Tibial nerve (tissue), 4 donors: ENCODE results near the gene OR9Q2. TPM values are rescaled to one million over a fixed set of nuclear protein-coding genes. Genes with fewer than 3 reads are reported as not detected.

Experiments used
- DNase-seq, 2 donors: peaks; one replicate each; pipeline ENCODE4 v3.0.0-alpha.2; 2019; ENCODE audit warnings: low spot score in 2 of 2
- H3K27ac ChIP-seq, 4 donors: fragments of 200-600 bp; sonication (generic) in 3 of 4; one replicate each; pipeline ENCODE4 v1.5.1; 2017 to 2019; ENCODE audit warnings: mild to moderate bottlenecking in 1 of 4
- H3K27me3 ChIP-seq, 2 donors: fragments of 200-600 bp; sonication (generic) in 1 of 2; one replicate each; pipeline versions ENCODE4 v1.5.1 to v1.6.0; 2017 to 2019
- H3K36me3 ChIP-seq, 3 donors: fragments of 200-600 bp; sonication (generic); one replicate each; pipeline ENCODE4 v1.5.1; 2018 to 2019
- H3K4me1 ChIP-seq, 4 donors: fragments of 200-600 bp; sonication (generic) in 3 of 4; one replicate each; pipeline ENCODE4 v1.5.1; 2017 to 2019
- H3K4me3 ChIP-seq, 4 donors: fragments of 200-600 bp; sonication (generic) in 3 of 4; one replicate each; pipeline ENCODE4 v1.5.1; 2017 to 2019; ENCODE audit warnings: mild to moderate bottlenecking in 1 of 4, moderate library complexity in 1 of 4
- H3K9me3 ChIP-seq, 4 donors: fragments of 200-600 bp; sonication (generic) in 3 of 4; one replicate each; pipeline ENCODE4 v1.5.1; 2017 to 2019
- CTCF ChIP-seq, 5 experiments: fragments of 200-600 bp in 3 of 5; fragments of 450-650 bp in 2 of 5; sonication (generic) in 3 of 5; IDR thresholded peaks; one replicate each; pipeline ENCODE4 v1.5.1; 2016 to 2019; ENCODE audit warnings: antibody characterized with exemption in 5 of 5, mild to moderate bottlenecking in 3 of 5, moderate library complexity in 2 of 5
- EP300 ChIP-seq, 2 donors: sonication (generic); formaldehyde crosslinking; IDR thresholded peaks; one replicate each; pipeline ENCODE4 v1.6.1; 2017; ENCODE audit warnings: antibody characterized with exemption in 2 of 2, mild to moderate bottlenecking in 1 of 2
- POLR2A ChIP-seq, 2 donors: fragments of 450-650 bp; IDR thresholded peaks; one replicate each; pipeline ENCODE4 v1.6.1; 2017; ENCODE audit warnings: antibody characterized with exemption in 2 of 2, mild to moderate bottlenecking in 2 of 2, moderate library complexity in 2 of 2
- WGBS, 2 donors: methylation state at CpG; one replicate each; pipeline ENCODE4 v1.1.5; 2018; 5-methylcytosine and 5-hydroxymethylcytosine counted together
- total RNA-seq, 4 donors: library from RNA; depleted of rRNA; stranded (reverse); fragments of >200 nt; gene quantifications; one replicate each; pipeline ENCODE4 v1.1.0, GENCODE V29; 2016

OR9Q2 gene
- total RNA-seq, 4 donors from 2014 or later: not detected

GRCh38 chr11:58216476-58216875, 27.6 kb downstream of the OR9Q2 start:
- no peak overlapping the region for H3K4me3 ChIP-seq
- no peak overlapping the region for H3K27ac ChIP-seq
- no peaks in the 10 kb centered on the region for H3K9me3 ChIP-seq
- no peaks in the 10 kb centered on the region for H3K4me1 ChIP-seq
- no peak for TF ChIP-seq POLR2A (IDR thresholded peaks at IDR 0.05)
- TF ChIP-seq CTCF (IDR thresholded peaks at IDR 0.05): no peak
- no peak for TF ChIP-seq EP300 (IDR thresholded peaks at IDR 0.05)
- H3K27me3 ChIP-seq: no peaks in the 10 kb centered on the region
- DNase-seq: no peak
- no peaks in the 10 kb centered on the region for H3K36me3 ChIP-seq

- no peak overlapping the region for H3K4me3 ChIP-seq
- WGBS, 2 donors: 62 to 74% methylated on average over 7 of the region's 7 CpGs
- no peak overlapping the region for H3K27ac ChIP-seq
- TF ChIP-seq EP300 (IDR thresholded peaks at IDR 0.05): no peak
- no peak for TF ChIP-seq CTCF (IDR thresholded peaks at IDR 0.05)
- TF ChIP-seq POLR2A (IDR thresholded peaks at IDR 0.05): no peak
- no peaks in the 10 kb centered on the region for H3K9me3 ChIP-seq
- no peak for DNase-seq
- H3K4me1 ChIP-seq: no peaks in the 10 kb centered on the region
- H3K36me3 ChIP-seq: no peaks in the 10 kb centered on the region
- H3K27me3 ChIP-seq: no peaks in the 10 kb centered on the region
Measured at GRCh38 chr11:58222721-58223120, 33.9 kb downstream of the OR9Q2 start.

- H3K4me3 ChIP-seq: no peak overlapping the region
- H3K27ac ChIP-seq: no peak overlapping the region
- WGBS, 2 donors: 93% methylated on average over 32 of the region's 32 CpGs
- H3K4me1 ChIP-seq: no peaks in the 10 kb centered on the region
- TF ChIP-seq POLR2A (IDR thresholded peaks at IDR 0.05) (no peak), CTCF (IDR thresholded peaks at IDR 0.05) (no peak), EP300 (IDR thresholded peaks at IDR 0.05) (no peak)
- no peaks in the 10 kb centered on the region for H3K36me3 ChIP-seq
- no peak for DNase-seq
- peaks cover 0 to 6% (median 0%) of the 10 kb centered on the region in 4 donors for H3K9me3 ChIP-seq
- no peaks in the 10 kb centered on the region for H3K27me3 ChIP-seq
Measured at GRCh38 chr11:58227956-58228615, 39.2 kb downstream of the OR9Q2 start.

Other genes with a start within 250 kb of the OR9Q2 start
- not detected for gene OR9Q1, start 165.2 kb upstream of the OR9Q2 start, total RNA-seq
- gene OR6Q1, start 158.1 kb upstream of the OR9Q2 start, total RNA-seq: not detected
- gene OR9I1, start 63.5 kb upstream of the OR9Q2 start, total RNA-seq: not detected
- gene OR1S2, start 15.1 kb downstream of the OR9Q2 start, total RNA-seq: not detected
- gene OR1S1, start 23.6 kb downstream of the OR9Q2 start, total RNA-seq: not detected
- not detected for gene OR10Q1, start 39.8 kb downstream of the OR9Q2 start, total RNA-seq
- not detected for gene OR10W1, start 79.2 kb downstream of the OR9Q2 start, total RNA-seq
- gene OR5B17, start 170.0 kb downstream of the OR9Q2 start, total RNA-seq: not detected
- not detected for gene OR5B3, start 217.8 kb downstream of the OR9Q2 start, total RNA-seq
- gene OR5B2, start 239.1 kb downstream of the OR9Q2 start, total RNA-seq: under 1 TPM in 1 of 4 donors, not detected in 3; 0.42 TPM